Activated T-helper 1 cell treated with anti-CD3 and anti-CD28 coated beads, Interleukin-12 subunit alpha, Interleukin-12 subunit beta, Interleukin-2, Interleukin-4 antibody, amounts not matched to agents 30 ng/mL and 10 ng/mL and 1 ng/mL, durations not matched to agents 14 hours and 24 hours and 36 hours (primary cell): Measurements from ENCODE around the gene DSCAML1. TPM values are rescaled to one million over a fixed set of nuclear protein-coding genes. Genes with fewer than 3 reads are reported as not detected.

Experiments
- DNase-seq: peaks from one replicate; pipeline ENCODE4 v3.0.0; 2021; ENCODE audit warnings: low spot score
- H3K27ac Mint-ChIP-seq: one replicate; pipeline ENCODE4 v1.8.0; 2021; ENCODE audit warnings: mild to moderate bottlenecking, mixed read lengths
- H3K27me3 Mint-ChIP-seq: one replicate; pipeline ENCODE4 v1.8.0; 2022; ENCODE audit warnings: mild to moderate bottlenecking, moderate library complexity, mixed read lengths; ENCODE audit not compliant: insufficient read depth
- H3K36me3 Mint-ChIP-seq: one replicate; pipeline ENCODE4 v1.8.0; 2021; ENCODE audit warnings: low read depth, mixed read lengths
- H3K4me1 Mint-ChIP-seq: one replicate; pipeline ENCODE4 v1.8.0; 2021; ENCODE audit warnings: low read depth, mixed read lengths
- H3K4me3 Mint-ChIP-seq: one replicate; pipeline ENCODE4 v1.8.0; 2021; ENCODE audit warnings: mild to moderate bottlenecking, moderate library complexity, mixed read lengths
- H3K9me3 Mint-ChIP-seq: one replicate; pipeline ENCODE4 v1.8.0; 2021; ENCODE audit warnings: mixed read lengths
- intact Hi-C: fragments of 100-400 bp; cut with micrococcal nuclease; formaldehyde crosslinking; loops from one replicate; pipeline ENCODE4 v1.15.1; 2024
- total RNA-seq: library from RNA; stranded (reverse); gene quantifications from 2 replicates; pipeline ENCODE4 v1.2.3, GENCODE V29; 2022

The DSCAML1 gene
- total RNA-seq, 1 donor from 2014 or later = not detected

- intact Hi-C loops = no loop called here
Observed at GRCh38 chr11:117671370-117671769, 125.6 kb downstream of the DSCAML1 start.

GRCh38 chr11:117670924-117671323 lies 126.1 kb downstream of the DSCAML1 start:
- no peaks in the 10 kb centered on the region for H3K36me3 Mint-ChIP-seq
- H3K4me3 Mint-ChIP-seq = no peak overlapping the region
- no peaks in the 10 kb centered on the region for H3K4me1 Mint-ChIP-seq
- H3K9me3 Mint-ChIP-seq = no peaks in the 10 kb centered on the region
- no peak overlapping the region for H3K27ac Mint-ChIP-seq
- DNase-seq = no peak
- peaks cover 2% of the 10 kb centered on the region for H3K27me3 Mint-ChIP-seq
- intact Hi-C loops = no loop called here

More at GRCh38 chr11:117671370-117671769, 125.6 kb downstream of the DSCAML1 start:
- H3K27me3 Mint-ChIP-seq = peaks cover 2% of the 10 kb centered on the region
- H3K9me3 Mint-ChIP-seq = no peaks in the 10 kb centered on the region
- no peak for DNase-seq
- no peaks in the 10 kb centered on the region for H3K4me1 Mint-ChIP-seq
- no peak overlapping the region for H3K27ac Mint-ChIP-seq
- H3K36me3 Mint-ChIP-seq = no peaks in the 10 kb centered on the region
- no peak overlapping the region for H3K4me3 Mint-ChIP-seq

GRCh38 chr11:117670443-117670842 lies 126.6 kb downstream of the DSCAML1 start:
- Mint-ChIP-seq H3K27me3 (peaks cover 2% of the 10 kb centered on the region), H3K27ac (no peak overlapping the region), H3K4me1 (no peaks in the 10 kb centered on the region), H3K9me3 (no peaks in the 10 kb centered on the region), H3K36me3 (no peaks in the 10 kb centered on the region), H3K4me3 (no peak overlapping the region)
- no peak for DNase-seq
- intact Hi-C loops = no loop called here

- Mint-ChIP-seq H3K27me3 (peaks cover 2% of the 10 kb centered on the region), H3K4me1 (no peaks in the 10 kb centered on the region), H3K36me3 (no peaks in the 10 kb centered on the region), H3K9me3 (no peaks in the 10 kb centered on the region), H3K4me3 (no peak overlapping the region), H3K27ac (no peak overlapping the region)
- no peak for DNase-seq
- intact Hi-C loops = no loop called here
Observed at GRCh38 chr11:117669616-117670015, 127.4 kb downstream of the DSCAML1 start.

- Mint-ChIP-seq H3K9me3 (no peaks in the 10 kb centered on the region), H3K27me3 (peaks cover 2% of the 10 kb centered on the region), H3K4me3 (no peak overlapping the region), H3K36me3 (no peaks in the 10 kb centered on the region), H3K4me1 (no peaks in the 10 kb centered on the region), H3K27ac (no peak overlapping the region)
- intact Hi-C loops = no loop called here
- DNase-seq = no peak
Observed at GRCh38 chr11:117669062-117669461, 128.0 kb downstream of the DSCAML1 start.

- Mint-ChIP-seq H3K27me3 (peaks cover 2% of the 10 kb centered on the region), H3K36me3 (no peaks in the 10 kb centered on the region), H3K4me1 (no peaks in the 10 kb centered on the region), H3K4me3 (no peak overlapping the region), H3K9me3 (no peaks in the 10 kb centered on the region), H3K27ac (no peak overlapping the region)
- no peak for DNase-seq
- intact Hi-C loops = no loop called here
Observed at GRCh38 chr11:117668321-117668751, 128.7 kb downstream of the DSCAML1 start.

- no peaks in the 10 kb centered on the region for H3K9me3 Mint-ChIP-seq
- no peak overlapping the region for H3K27ac Mint-ChIP-seq
- DNase-seq = no peak
- H3K27me3 Mint-ChIP-seq = no peaks in the 10 kb centered on the region
- no peak overlapping the region for H3K4me3 Mint-ChIP-seq
- H3K36me3 Mint-ChIP-seq = no peaks in the 10 kb centered on the region
- H3K4me1 Mint-ChIP-seq = no peaks in the 10 kb centered on the region
- intact Hi-C loops = no loop called here
Observed at GRCh38 chr11:117664897-117665296, 132.1 kb downstream of the DSCAML1 start.

GRCh38 chr11:117663821-117664220 lies 133.2 kb downstream of the DSCAML1 start:
- intact Hi-C loops = no loop called here
- Mint-ChIP-seq H3K4me3 (no peak overlapping the region), H3K27ac (no peak overlapping the region), H3K9me3 (no peaks in the 10 kb centered on the region), H3K4me1 (no peaks in the 10 kb centered on the region), H3K36me3 (no peaks in the 10 kb centered on the region), H3K27me3 (no peaks in the 10 kb centered on the region)
- DNase-seq = no peak

GRCh38 chr11:117663414-117663813 lies 133.6 kb downstream of the DSCAML1 start:
- intact Hi-C loops = no loop called here
- no peaks in the 10 kb centered on the region for H3K9me3 Mint-ChIP-seq
- no peak overlapping the region for H3K4me3 Mint-ChIP-seq
- peaks cover under 1% of the 10 kb centered on the region for H3K27me3 Mint-ChIP-seq
- DNase-seq = no peak
- H3K4me1 Mint-ChIP-seq = no peaks in the 10 kb centered on the region
- H3K36me3 Mint-ChIP-seq = no peaks in the 10 kb centered on the region
- no peak overlapping the region for H3K27ac Mint-ChIP-seq

- no peak overlapping the region for H3K4me3 Mint-ChIP-seq
- peaks cover 2% of the 10 kb centered on the region for H3K27me3 Mint-ChIP-seq
- no peaks in the 10 kb centered on the region for H3K9me3 Mint-ChIP-seq
- no peaks in the 10 kb centered on the region for H3K4me1 Mint-ChIP-seq
- no peak overlapping the region for H3K27ac Mint-ChIP-seq
- intact Hi-C loops = no loop called here
- no peaks in the 10 kb centered on the region for H3K36me3 Mint-ChIP-seq
- DNase-seq = no peak
Observed at GRCh38 chr11:117662671-117663269, 134.2 kb downstream of the DSCAML1 start.

- Mint-ChIP-seq H3K27me3 (peaks cover 2% of the 10 kb centered on the region), H3K27ac (no peak overlapping the region), H3K4me3 (no peak overlapping the region), H3K36me3 (no peaks in the 10 kb centered on the region), H3K9me3 (no peaks in the 10 kb centered on the region), H3K4me1 (no peaks in the 10 kb centered on the region)
- intact Hi-C loops = no loop called here
- DNase-seq = no peak
Observed at GRCh38 chr11:117662255-117662654, 134.8 kb downstream of the DSCAML1 start.

GRCh38 chr11:117658809-117659208 lies 138.2 kb downstream of the DSCAML1 start:
- Mint-ChIP-seq H3K4me1 (no peaks in the 10 kb centered on the region), H3K9me3 (no peaks in the 10 kb centered on the region), H3K27ac (no peak overlapping the region), H3K36me3 (no peaks in the 10 kb centered on the region), H3K27me3 (peaks cover 4% of the 10 kb centered on the region), H3K4me3 (no peak overlapping the region)
- intact Hi-C loops = loop anchor here (1.0 kb wide), 1 partner anchor 37 kb away; no protein-coding TSS in a partner anchor
- DNase-seq = no peak

GRCh38 chr11:117657794-117658193 lies 139.2 kb downstream of the DSCAML1 start:
- no peaks in the 10 kb centered on the region for H3K36me3 Mint-ChIP-seq

More at GRCh38 chr11:117657794-117658193, 139.2 kb downstream of the DSCAML1 start:
- intact Hi-C loops = loop anchor here (1.0 kb wide), 1 partner anchor 35 kb away; no protein-coding TSS in a partner anchor
- no peak for DNase-seq
- Mint-ChIP-seq H3K9me3 (no peaks in the 10 kb centered on the region), H3K27me3 (peaks cover 4% of the 10 kb centered on the region), H3K4me3 (no peak overlapping the region), H3K27ac (no peak overlapping the region), H3K4me1 (no peaks in the 10 kb centered on the region)
